Fibroblast of skin of scalp (primary cell): ENCODE measurements around the gene PCSK2.

Experiments
- DNase-seq: peaks from one replicate; pipeline ENCODE4 v3.0.0-alpha.2; 2013

Gene PCSK2

GRCh38 chr20:17273717-17274116 is 46.9 kb downstream of the PCSK2 start:
- no peak for DNase-seq

GRCh38 chr20:17276101-17276500 is 49.3 kb downstream of the PCSK2 start:
- peak; percentile 1 for DNase-seq

- DNase-seq: peak; percentile 5
These were observed 54.6 kb downstream of the PCSK2 start for GRCh38 chr20:17281478-17281877.

GRCh38 chr20:17282501-17282900 is 55.7 kb downstream of the PCSK2 start:
- DNase-seq: no peak

GRCh38 chr20:17287503-17287902 is 60.7 kb downstream of the PCSK2 start:
- no peak for DNase-seq

- DNase-seq: no peak
These were observed 61.2 kb downstream of the PCSK2 start for GRCh38 chr20:17287998-17288397.

GRCh38 chr20:17295151-17295726 is 68.4 kb downstream of the PCSK2 start:
- no peak for DNase-seq

- no peak for DNase-seq
These were observed 69.2 kb downstream of the PCSK2 start for GRCh38 chr20:17295991-17296390.

- peak; percentile 57 for DNase-seq
These were observed 71.3 kb downstream of the PCSK2 start for GRCh38 chr20:17298171-17298570.

GRCh38 chr20:17298751-17299150 is 71.9 kb downstream of the PCSK2 start:
- DNase-seq: no peak

GRCh38 chr20:17300113-17300512 is 73.3 kb downstream of the PCSK2 start:
- DNase-seq: no peak

- no peak for DNase-seq
These were observed 77.9 kb downstream of the PCSK2 start for GRCh38 chr20:17304774-17305173.

GRCh38 chr20:17306427-17306826 is 79.6 kb downstream of the PCSK2 start:
- no peak for DNase-seq

GRCh38 chr20:17314264-17314663 is 87.4 kb downstream of the PCSK2 start:
- peak; percentile 5 for DNase-seq

GRCh38 chr20:17315407-17316231 is 88.8 kb downstream of the PCSK2 start:
- DNase-seq: no peak

GRCh38 chr20:17316316-17317038 is 89.6 kb downstream of the PCSK2 start:
- DNase-seq: no peak

GRCh38 chr20:17317341-17317740 is 90.5 kb downstream of the PCSK2 start:
- DNase-seq: no peak

- peak; percentile 20 for DNase-seq
These were observed 93.6 kb downstream of the PCSK2 start for GRCh38 chr20:17320456-17320855.

- DNase-seq: no peak
These were observed 99.3 kb downstream of the PCSK2 start for GRCh38 chr20:17326096-17326495.

GRCh38 chr20:17327185-17328148 is 100.6 kb downstream of the PCSK2 start:
- DNase-seq: no peak

- DNase-seq: peak; percentile 77
These were observed 108.1 kb downstream of the PCSK2 start for GRCh38 chr20:17334932-17335331.

- no peak for DNase-seq
These were observed 112.2 kb downstream of the PCSK2 start for GRCh38 chr20:17339000-17339399.
